Ishikawa (cell line): ENCODE data around the gene RAB40C.

ENCODE experiments used
- CEBPB ChIP-seq: IDR thresholded peaks from 2 replicates; pipeline ENCODE4 v1.6.1; 2012
- CREB1 ChIP-seq: IDR thresholded peaks from 2 replicates; pipeline ENCODE4 v1.6.1; 2012; ENCODE audit warnings: low read depth
- EGR1 ChIP-seq: IDR thresholded peaks from 2 replicates; pipeline ENCODE4 v1.6.1; 2012
- EP300 ChIP-seq: IDR thresholded peaks from 2 replicates; pipeline ENCODE4 v1.6.1; 2012; ENCODE audit warnings: borderline replicate concordance
- FOXM1 ChIP-seq: IDR thresholded peaks from 2 replicates; pipeline ENCODE4 v1.6.1; 2012; ENCODE audit warnings: low read depth, borderline replicate concordance
- NFIC ChIP-seq: IDR thresholded peaks from 2 replicates; pipeline ENCODE4 v1.6.1; 2012
- RAD21 ChIP-seq: IDR thresholded peaks from 2 replicates; pipeline ENCODE4 v1.6.1; 2012; ENCODE audit warnings: low read depth
- TAF1 ChIP-seq: IDR thresholded peaks from 2 replicates; pipeline ENCODE4 v1.6.1; 2012; ENCODE audit warnings: low read depth, mild to moderate bottlenecking
- TCF12 ChIP-seq: IDR thresholded peaks from 2 replicates; pipeline ENCODE4 v1.6.1; 2012; ENCODE audit warnings: low read depth
- TEAD4 ChIP-seq: IDR thresholded peaks from 2 replicates; pipeline ENCODE4 v1.6.1; 2012
- USF1 ChIP-seq: IDR thresholded peaks from 2 replicates; pipeline ENCODE4 v1.6.1; 2012
- YY1 ChIP-seq: IDR thresholded peaks from 2 replicates; pipeline ENCODE4 v1.6.1; 2012; ENCODE audit warnings: low read depth
- ZBTB7A ChIP-seq: IDR thresholded peaks from 2 replicates; pipeline ENCODE4 v1.6.1; 2012; ENCODE audit warnings: low read depth
- TF ChIP-seq, protein P1 (sequence below): IDR thresholded peaks from 2 replicates; pipeline ENCODE4 v1.6.1; 2012
- TF ChIP-seq, protein P2 (sequence below): IDR thresholded peaks from 2 replicates; pipeline ENCODE4 v1.6.1; 2012; ENCODE audit warnings: low read depth, mild to moderate bottlenecking

The RAB40C gene

DNA sequence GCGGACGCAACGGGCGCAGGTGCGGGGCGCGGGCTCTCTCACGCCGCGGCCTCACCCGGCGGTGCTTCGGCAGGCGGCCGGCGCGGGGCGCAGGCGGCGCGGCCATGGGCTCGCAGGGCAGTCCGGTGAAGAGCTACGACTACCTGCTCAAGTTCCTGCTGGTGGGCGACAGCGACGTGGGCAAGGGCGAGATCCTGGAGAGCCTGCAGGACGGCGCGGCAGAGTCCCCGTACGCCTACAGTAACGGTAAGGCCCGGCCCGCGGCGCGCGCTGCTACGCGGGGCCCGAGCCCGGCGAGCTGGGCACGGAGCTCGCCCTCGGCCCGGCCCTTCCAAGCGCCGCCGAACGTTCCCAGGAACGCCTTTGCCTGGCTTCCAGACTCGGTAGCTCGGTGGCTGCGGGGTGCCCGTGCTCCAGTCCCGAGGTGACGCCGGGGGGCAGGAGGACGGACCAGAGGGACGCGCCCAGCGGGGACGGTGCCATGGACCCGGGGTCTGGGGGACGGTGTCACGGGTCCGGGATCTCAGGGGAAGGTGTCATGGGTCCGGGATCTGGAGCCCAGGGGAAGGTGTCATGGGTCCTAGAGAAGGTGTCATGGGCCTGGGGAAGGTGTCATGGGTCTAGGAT is 435 bp downstream of the RAB40C start:
- TF ChIP-seq TEAD4 (no peak), TCF12 (no peak), ZBTB7A (no peak), CEBPB (no peak), CREB1 (no peak)

DNA sequence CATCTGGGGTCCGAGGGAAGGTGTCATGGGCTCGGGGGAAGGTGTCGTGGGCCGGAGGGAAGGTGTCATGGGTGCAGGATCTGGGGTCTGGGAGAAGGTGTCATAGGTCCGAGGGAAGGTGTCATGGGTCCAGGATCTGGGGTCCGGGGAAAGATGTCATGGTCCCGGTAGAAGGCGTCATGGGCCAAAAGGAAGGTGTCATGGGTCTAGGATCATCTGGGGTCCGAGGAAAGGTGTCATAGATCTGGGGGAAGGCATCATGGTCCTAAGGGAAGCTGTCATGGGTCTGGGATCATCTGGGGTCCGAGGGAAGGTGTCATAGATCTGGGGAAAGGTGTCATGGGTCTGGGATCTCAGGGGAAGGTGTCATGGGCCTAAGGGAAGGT is 942 bp downstream of the RAB40C start:
- TF ChIP-seq EP300 (no peak), EGR1 (no peak), TEAD4 (no peak), YY1 (no peak), NFIC (no peak), ZBTB7A (no peak), USF1 (no peak), CREB1 (no peak), CEBPB (no peak), TCF12 (no peak), TAF1 (no peak), FOXM1 (no peak), RAD21 (no peak)
- TF ChIP-seq, protein P1, sequence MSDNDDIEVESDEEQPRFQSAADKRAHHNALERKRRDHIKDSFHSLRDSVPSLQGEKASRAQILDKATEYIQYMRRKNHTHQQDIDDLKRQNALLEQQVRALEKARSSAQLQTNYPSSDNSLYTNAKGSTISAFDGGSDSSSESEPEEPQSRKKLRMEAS = no peak
- TF ChIP-seq, protein P2, sequence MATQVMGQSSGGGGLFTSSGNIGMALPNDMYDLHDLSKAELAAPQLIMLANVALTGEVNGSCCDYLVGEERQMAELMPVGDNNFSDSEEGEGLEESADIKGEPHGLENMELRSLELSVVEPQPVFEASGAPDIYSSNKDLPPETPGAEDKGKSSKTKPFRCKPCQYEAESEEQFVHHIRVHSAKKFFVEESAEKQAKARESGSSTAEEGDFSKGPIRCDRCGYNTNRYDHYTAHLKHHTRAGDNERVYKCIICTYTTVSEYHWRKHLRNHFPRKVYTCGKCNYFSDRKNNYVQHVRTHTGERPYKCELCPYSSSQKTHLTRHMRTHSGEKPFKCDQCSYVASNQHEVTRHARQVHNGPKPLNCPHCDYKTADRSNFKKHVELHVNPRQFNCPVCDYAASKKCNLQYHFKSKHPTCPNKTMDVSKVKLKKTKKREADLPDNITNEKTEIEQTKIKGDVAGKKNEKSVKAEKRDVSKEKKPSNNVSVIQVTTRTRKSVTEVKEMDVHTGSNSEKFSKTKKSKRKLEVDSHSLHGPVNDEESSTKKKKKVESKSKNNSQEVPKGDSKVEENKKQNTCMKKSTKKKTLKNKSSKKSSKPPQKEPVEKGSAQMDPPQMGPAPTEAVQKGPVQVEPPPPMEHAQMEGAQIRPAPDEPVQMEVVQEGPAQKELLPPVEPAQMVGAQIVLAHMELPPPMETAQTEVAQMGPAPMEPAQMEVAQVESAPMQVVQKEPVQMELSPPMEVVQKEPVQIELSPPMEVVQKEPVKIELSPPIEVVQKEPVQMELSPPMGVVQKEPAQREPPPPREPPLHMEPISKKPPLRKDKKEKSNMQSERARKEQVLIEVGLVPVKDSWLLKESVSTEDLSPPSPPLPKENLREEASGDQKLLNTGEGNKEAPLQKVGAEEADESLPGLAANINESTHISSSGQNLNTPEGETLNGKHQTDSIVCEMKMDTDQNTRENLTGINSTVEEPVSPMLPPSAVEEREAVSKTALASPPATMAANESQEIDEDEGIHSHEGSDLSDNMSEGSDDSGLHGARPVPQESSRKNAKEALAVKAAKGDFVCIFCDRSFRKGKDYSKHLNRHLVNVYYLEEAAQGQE = no peak

GRCh38 chr16:591231-591630 is 1.4 kb downstream of the RAB40C start:
- TF ChIP-seq RAD21 = no peak

- TF ChIP-seq TEAD4 = no peak
Measured at GRCh38 chr16:591892-592517, 2.1 kb downstream of the RAB40C start.

GRCh38 chr16:592518-593306 is 2.8 kb downstream of the RAB40C start:
- TF ChIP-seq, protein P1 = peak; percentile 93
- peak; percentile 74 for TF ChIP-seq CEBPB
- TF ChIP-seq USF1 = peak; percentile 67
- TF ChIP-seq EGR1 = no peak
- TF ChIP-seq CREB1 = no peak

DNA sequence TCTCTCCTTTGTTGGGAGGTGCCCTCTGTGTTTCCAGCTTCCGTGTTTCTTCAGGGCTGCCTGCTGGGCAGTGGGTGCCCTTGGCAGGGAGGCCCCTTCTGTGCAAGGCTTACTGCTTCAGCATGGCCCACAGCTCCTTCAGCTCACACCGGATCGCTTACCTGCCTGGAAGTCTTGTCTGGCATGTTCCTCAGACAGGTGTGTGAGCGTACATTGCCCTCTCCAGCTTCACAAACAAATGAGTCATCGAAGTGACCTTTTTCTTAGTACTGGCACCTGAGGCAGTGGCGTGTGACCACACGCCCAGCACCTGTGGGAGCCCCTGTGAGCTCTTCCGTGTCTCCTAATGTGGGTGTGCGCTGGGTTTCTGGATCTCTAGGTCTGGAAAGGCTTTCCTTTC is 3.5 kb downstream of the RAB40C start:
- TF ChIP-seq, protein P2 = no peak
- TF ChIP-seq TAF1 = no peak
- no peak for TF ChIP-seq EGR1
- peak; percentile 90 for TF ChIP-seq TCF12
- TF ChIP-seq, protein P1 = peak; percentile 69
- no peak for TF ChIP-seq CREB1
- peak; percentile 74 for TF ChIP-seq EP300
- peak; percentile 18; the same call in 1 of the 2 replicates for TF ChIP-seq RAD21
- TF ChIP-seq CEBPB = no peak; the same call in 1 of the 2 replicates
- no peak for TF ChIP-seq ZBTB7A
- TF ChIP-seq NFIC = no peak
- no peak for TF ChIP-seq USF1
- TF ChIP-seq YY1 = 0 out of 2 replicates have a peak, but pooled peaks have one; percentile 12
- no peak for TF ChIP-seq FOXM1
- peak; percentile 58 for TF ChIP-seq TEAD4
